Gastrocnemius medialis (tissue), 4 donors: ENCODE measurements around the gene VASN.

ENCODE experiments used
- CTCF ChIP-seq, 5 experiments: fragments of 450-650 bp in 3 of 5; fragments of 200-600 bp in 2 of 5; sonication (generic) in 2 of 5; IDR thresholded peaks in 4 of 5; conservative IDR thresholded peaks in 1 of 5; 1 replicate in 4 of 5; 2 replicates in 1 of 5; pipeline ENCODE4 v1.5.1; 2016 to 2019; ENCODE audit warnings: antibody characterized with exemption in 5 of 5, mild to moderate bottlenecking in 3 of 5, moderate library complexity in 3 of 5
- POLR2A ChIP-seq, 2 donors: fragments of 450-650 bp; IDR thresholded peaks; one replicate each; pipeline ENCODE4 v1.6.1; 2017; ENCODE audit warnings: antibody characterized with exemption in 2 of 2, mild to moderate bottlenecking in 2 of 2, moderate library complexity in 2 of 2

DNA sequence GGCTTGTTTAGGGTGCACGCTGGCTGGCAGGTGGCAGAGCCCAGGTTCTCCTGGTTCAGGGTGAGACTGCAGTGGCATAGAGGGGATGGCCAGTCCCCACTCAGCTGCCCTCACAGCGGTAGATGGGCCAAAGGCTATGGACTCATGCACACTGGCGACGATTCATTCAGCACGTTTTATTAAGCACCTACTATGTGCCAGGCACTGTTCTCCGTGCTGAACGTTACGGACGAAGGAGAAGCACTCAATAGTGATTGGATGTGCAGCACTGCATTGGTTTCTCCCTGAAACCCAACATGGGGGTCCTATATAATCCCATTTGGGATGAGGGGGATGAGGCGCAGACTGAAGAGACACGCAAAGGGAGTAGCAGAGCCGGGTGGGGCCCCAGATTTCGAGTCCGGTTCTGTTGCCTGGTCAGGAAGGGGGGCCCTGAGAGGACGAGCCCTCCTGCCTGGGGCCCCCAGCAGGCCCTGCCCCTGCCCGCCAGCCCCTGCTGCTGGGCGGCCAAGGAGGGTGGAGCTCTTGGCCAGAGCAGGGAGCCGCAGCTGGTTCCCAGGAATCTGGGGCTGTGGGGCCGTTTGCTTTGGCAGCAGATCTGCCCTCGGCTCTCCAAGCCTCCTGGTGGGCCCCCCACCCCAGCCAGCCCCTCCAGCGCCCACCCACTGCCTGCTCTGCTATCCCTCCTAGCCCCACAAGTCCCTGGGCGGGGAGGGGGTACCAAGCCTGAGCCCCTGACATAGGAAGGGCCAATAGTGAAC lies 47.0 kb upstream of the VASN start:
- no peak for TF ChIP-seq CTCF (IDR thresholded peaks at IDR 0.05 in 4 of 5, conservative IDR thresholded peaks at IDR 0.05 in 1 of 5)
- TF ChIP-seq POLR2A (IDR thresholded peaks at IDR 0.05) = no peak
